ENCODE data around the gene PHACTR1. TPM values are rescaled to one million over a fixed set of nuclear protein-coding genes. Genes with fewer than 3 reads are reported as not detected.

The PHACTR1 gene
- total RNA-seq, 1 experiment from 2014 or later, result 5.2 TPM

- Histone ChIP-seq H3K9me2 (replicated peaks; ENCODE audit: insufficient read depth, low read length) (no peaks in the 10 kb centered on the region), H3K27ac (ENCODE audit: low read length) (no peak overlapping the region), H4K20me1 (ENCODE audit: insufficient read depth, low read depth, low read length) (no peaks in the 10 kb centered on the region), H3K4me3 (ENCODE audit: low read length) (no peak overlapping the region), H2AFZ (ENCODE audit: low read length) (no peak overlapping the region), H3K9me3 (ENCODE audit: low read length) (no peaks in the 10 kb centered on the region), H3K9ac (ENCODE audit: low read length) (no peak overlapping the region), H3K4me1 (ENCODE audit: low read length) (no peaks in the 10 kb centered on the region), H3K4me2 (ENCODE audit: low read depth, low read length, poor library complexity, severe bottlenecking) (no peak overlapping the region), H3K27me3 (ENCODE audit: low read length) (no peaks in the 10 kb centered on the region), H3K79me2 (ENCODE audit: low read length) (no peaks in the 10 kb centered on the region), H3K36me3 (ENCODE audit: insufficient read depth, low read length) (no peaks in the 10 kb centered on the region)
- no peak for DNase-seq
These were observed 241.6 kb downstream of the PHACTR1 start for GRCh38 chr6:12958052-12958706.

GRCh38 chr6:12961761-12962160 lies 245.2 kb downstream of the PHACTR1 start:
- H2AFZ ChIP-seq (ENCODE audit: low read length), result no peak overlapping the region
- no peak overlapping the region for H3K9ac ChIP-seq (ENCODE audit: low read length)
- no peaks in the 10 kb centered on the region for H3K27me3 ChIP-seq (ENCODE audit: low read length)
- no peaks in the 10 kb centered on the region for H3K36me3 ChIP-seq (ENCODE audit: insufficient read depth, low read length)
- no peaks in the 10 kb centered on the region for H3K9me2 ChIP-seq (replicated peaks; ENCODE audit: insufficient read depth, low read length)
- no peak overlapping the region for H3K4me3 ChIP-seq (ENCODE audit: low read length)
- no peaks in the 10 kb centered on the region for H4K20me1 ChIP-seq (ENCODE audit: insufficient read depth, low read depth, low read length)
- no peak overlapping the region for H3K27ac ChIP-seq (ENCODE audit: low read length)
- no peaks in the 10 kb centered on the region for H3K9me3 ChIP-seq (ENCODE audit: low read length)
- DNase-seq, result no peak
- H3K79me2 ChIP-seq (ENCODE audit: low read length), result no peaks in the 10 kb centered on the region
- H3K4me2 ChIP-seq (ENCODE audit: low read depth, low read length, poor library complexity, severe bottlenecking), result no peak overlapping the region
- no peaks in the 10 kb centered on the region for H3K4me1 ChIP-seq (ENCODE audit: low read length)

- H3K9me2 ChIP-seq (replicated peaks; ENCODE audit: insufficient read depth, low read length), result no peaks in the 10 kb centered on the region
- no peak overlapping the region for H3K9ac ChIP-seq (ENCODE audit: low read length)
- H3K9me3 ChIP-seq (ENCODE audit: low read length), result no peaks in the 10 kb centered on the region
- H3K36me3 ChIP-seq (ENCODE audit: insufficient read depth, low read length), result no peaks in the 10 kb centered on the region
- no peaks in the 10 kb centered on the region for H3K4me1 ChIP-seq (ENCODE audit: low read length)
- H3K4me2 ChIP-seq (ENCODE audit: low read depth, low read length, poor library complexity, severe bottlenecking), result no peak overlapping the region
- H3K79me2 ChIP-seq (ENCODE audit: low read length), result no peaks in the 10 kb centered on the region
- H3K27me3 ChIP-seq (ENCODE audit: low read length), result no peaks in the 10 kb centered on the region
- H2AFZ ChIP-seq (ENCODE audit: low read length), result no peak overlapping the region
- no peak overlapping the region for H3K27ac ChIP-seq (ENCODE audit: low read length)
- no peak for DNase-seq
- H4K20me1 ChIP-seq (ENCODE audit: insufficient read depth, low read depth, low read length), result no peaks in the 10 kb centered on the region
- no peak overlapping the region for H3K4me3 ChIP-seq (ENCODE audit: low read length)
These were observed 246.0 kb downstream of the PHACTR1 start for GRCh38 chr6:12962529-12962928.

- no peaks in the 10 kb centered on the region for H3K4me1 ChIP-seq (ENCODE audit: low read length)
- H3K27ac ChIP-seq (ENCODE audit: low read length), result no peak overlapping the region
- H4K20me1 ChIP-seq (ENCODE audit: insufficient read depth, low read depth, low read length), result no peaks in the 10 kb centered on the region
- no peak overlapping the region for H3K9ac ChIP-seq (ENCODE audit: low read length)
- no peak for DNase-seq
- H3K9me2 ChIP-seq (replicated peaks; ENCODE audit: insufficient read depth, low read length), result no peaks in the 10 kb centered on the region
- no peaks in the 10 kb centered on the region for H3K9me3 ChIP-seq (ENCODE audit: low read length)
- 0 out of 2 replicates have a peak, but pooled peaks cover 1% of the 10 kb centered on the region for H3K27me3 ChIP-seq (ENCODE audit: low read length)
- H3K4me3 ChIP-seq (ENCODE audit: low read length), result no peak overlapping the region
- no peaks in the 10 kb centered on the region for H3K79me2 ChIP-seq (ENCODE audit: low read length)
- H3K36me3 ChIP-seq (ENCODE audit: insufficient read depth, low read length), result no peaks in the 10 kb centered on the region
- H3K4me2 ChIP-seq (ENCODE audit: low read depth, low read length, poor library complexity, severe bottlenecking), result no peak overlapping the region
- no peak overlapping the region for H2AFZ ChIP-seq (ENCODE audit: low read length)
These were observed 246.4 kb downstream of the PHACTR1 start for GRCh38 chr6:12962987-12963386.

GRCh38 chr6:12963567-12963966 lies 247.0 kb downstream of the PHACTR1 start:
- H3K9ac ChIP-seq (ENCODE audit: low read length), result no peak overlapping the region
- H4K20me1 ChIP-seq (ENCODE audit: insufficient read depth, low read depth, low read length), result no peaks in the 10 kb centered on the region
- H3K9me2 ChIP-seq (replicated peaks; ENCODE audit: insufficient read depth, low read length), result no peaks in the 10 kb centered on the region
- H3K79me2 ChIP-seq (ENCODE audit: low read length), result no peaks in the 10 kb centered on the region
- no peak overlapping the region for H3K27ac ChIP-seq (ENCODE audit: low read length)
- H3K4me2 ChIP-seq (ENCODE audit: low read depth, low read length, poor library complexity, severe bottlenecking), result no peak overlapping the region
- H3K4me3 ChIP-seq (ENCODE audit: low read length), result no peak overlapping the region
- 0 out of 2 replicates have a peak, but pooled peaks cover 3% of the 10 kb centered on the region for H3K27me3 ChIP-seq (ENCODE audit: low read length)
- no peaks in the 10 kb centered on the region for H3K4me1 ChIP-seq (ENCODE audit: low read length)
- H2AFZ ChIP-seq (ENCODE audit: low read length), result no peak overlapping the region
- no peaks in the 10 kb centered on the region for H3K9me3 ChIP-seq (ENCODE audit: low read length)
- no peaks in the 10 kb centered on the region for H3K36me3 ChIP-seq (ENCODE audit: insufficient read depth, low read length)
- no peak for DNase-seq

- Histone ChIP-seq H3K27ac (ENCODE audit: low read length) (no peak overlapping the region), H2AFZ (ENCODE audit: low read length) (no peak overlapping the region), H3K36me3 (ENCODE audit: insufficient read depth, low read length) (no peaks in the 10 kb centered on the region), H3K9ac (ENCODE audit: low read length) (no peak overlapping the region), H4K20me1 (ENCODE audit: insufficient read depth, low read depth, low read length) (no peaks in the 10 kb centered on the region), H3K27me3 (ENCODE audit: low read length) (0 out of 2 replicates have a peak, but pooled peaks cover 3% of the 10 kb centered on the region), H3K9me2 (replicated peaks; ENCODE audit: insufficient read depth, low read length) (no peaks in the 10 kb centered on the region), H3K4me1 (ENCODE audit: low read length) (no peaks in the 10 kb centered on the region), H3K4me3 (ENCODE audit: low read length) (no peak overlapping the region), H3K79me2 (ENCODE audit: low read length) (no peaks in the 10 kb centered on the region), H3K4me2 (ENCODE audit: low read depth, low read length, poor library complexity, severe bottlenecking) (no peak overlapping the region), H3K9me3 (ENCODE audit: low read length) (no peaks in the 10 kb centered on the region)
- DNase-seq, result no peak
These were observed 251.1 kb downstream of the PHACTR1 start for GRCh38 chr6:12967686-12968085.

GRCh38 chr6:12968290-12968689 lies 251.7 kb downstream of the PHACTR1 start:
- DNase-seq, result no peak
- no peak overlapping the region for H3K4me2 ChIP-seq (ENCODE audit: low read depth, low read length, poor library complexity, severe bottlenecking)
- H2AFZ ChIP-seq (ENCODE audit: low read length), result no peak overlapping the region
- no peak overlapping the region for H3K27ac ChIP-seq (ENCODE audit: low read length)
- no peaks in the 10 kb centered on the region for H3K79me2 ChIP-seq (ENCODE audit: low read length)
- H3K9ac ChIP-seq (ENCODE audit: low read length), result no peak overlapping the region
- H3K27me3 ChIP-seq (ENCODE audit: low read length), result 0 out of 2 replicates have a peak, but pooled peaks cover 3% of the 10 kb centered on the region
- no peak overlapping the region for H3K4me3 ChIP-seq (ENCODE audit: low read length)
- no peaks in the 10 kb centered on the region for H3K4me1 ChIP-seq (ENCODE audit: low read length)
- H3K36me3 ChIP-seq (ENCODE audit: insufficient read depth, low read length), result no peaks in the 10 kb centered on the region
- no peaks in the 10 kb centered on the region for H4K20me1 ChIP-seq (ENCODE audit: insufficient read depth, low read depth, low read length)
- no peaks in the 10 kb centered on the region for H3K9me3 ChIP-seq (ENCODE audit: low read length)
- no peaks in the 10 kb centered on the region for H3K9me2 ChIP-seq (replicated peaks; ENCODE audit: insufficient read depth, low read length)

GRCh38 chr6:12968839-12969558 lies 252.4 kb downstream of the PHACTR1 start:
- no peak overlapping the region for H3K4me3 ChIP-seq (ENCODE audit: low read length)
- no peak overlapping the region for H3K27ac ChIP-seq (ENCODE audit: low read length)
- H2AFZ ChIP-seq (ENCODE audit: low read length), result no peak overlapping the region
- no peak overlapping the region for H3K4me2 ChIP-seq (ENCODE audit: low read depth, low read length, poor library complexity, severe bottlenecking)
- no peak for DNase-seq
- H3K27me3 ChIP-seq (ENCODE audit: low read length), result 0 out of 2 replicates have a peak, but pooled peaks cover 3% of the 10 kb centered on the region
- H4K20me1 ChIP-seq (ENCODE audit: insufficient read depth, low read depth, low read length), result no peaks in the 10 kb centered on the region
- H3K79me2 ChIP-seq (ENCODE audit: low read length), result no peaks in the 10 kb centered on the region
- no peaks in the 10 kb centered on the region for H3K4me1 ChIP-seq (ENCODE audit: low read length)
- no peak overlapping the region for H3K9ac ChIP-seq (ENCODE audit: low read length)
- H3K9me3 ChIP-seq (ENCODE audit: low read length), result no peaks in the 10 kb centered on the region
- no peaks in the 10 kb centered on the region for H3K36me3 ChIP-seq (ENCODE audit: insufficient read depth, low read length)
- no peaks in the 10 kb centered on the region for H3K9me2 ChIP-seq (replicated peaks; ENCODE audit: insufficient read depth, low read length)
